GM19455 (cell line): Measurements from ENCODE around the gene PLEK.
A peak's percentile ranks its signal among the peaks of the same experiment; 100 is the strongest.
"Not testable (repeated sequence)": the region's sequence is repeated elsewhere in the genome, so short reads cannot be mapped to it uniquely, and the experiment has no call there.

ENCODE experiments used
- ATAC-seq: cut with Tn5 transposase; IDR thresholded peaks from one replicate; pipeline ENCODE4 v1.9.1; 2021; ENCODE audit not compliant: unreplicated experiment

PLEK gene

GRCh38 chr2:68352651-68353391 lies 12.3 kb upstream of the PLEK start:
- ATAC-seq = no peak

GRCh38 chr2:68356599-68357239 lies 8.4 kb upstream of the PLEK start:
- no peak for ATAC-seq

GRCh38 chr2:68357605-68358337 lies 7.3 kb upstream of the PLEK start:
- peak; percentile 54 for ATAC-seq

- no peak for ATAC-seq
These were observed 5.2 kb upstream of the PLEK start for GRCh38 chr2:68359889-68360288.

- peak; percentile 54 for ATAC-seq
These were observed 3.0 kb upstream of the PLEK start for GRCh38 chr2:68362069-68362468.

- no peak for ATAC-seq
These were observed 2.3 kb upstream of the PLEK start for GRCh38 chr2:68362749-68363148.

DNA sequence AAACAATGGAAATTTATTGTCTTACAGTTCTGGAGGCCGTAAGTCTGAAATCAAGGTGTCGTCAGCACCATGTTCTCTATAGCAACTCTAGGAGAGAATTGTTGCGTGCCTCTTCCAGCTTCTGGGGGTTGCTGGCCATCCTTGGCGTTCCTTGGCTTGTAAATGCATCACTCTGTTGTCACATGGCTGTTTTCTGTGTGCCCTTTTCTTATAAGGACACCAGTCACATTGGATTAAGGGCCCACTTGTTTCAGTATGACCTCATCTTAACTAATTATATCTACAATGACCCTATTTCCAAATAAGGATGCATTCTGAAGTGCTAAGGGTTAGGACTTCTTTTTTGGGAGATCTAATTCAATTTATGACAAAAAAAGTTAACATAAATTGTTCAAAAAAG lies 1.4 kb upstream of the PLEK start:
- ATAC-seq = no peak

DNA sequence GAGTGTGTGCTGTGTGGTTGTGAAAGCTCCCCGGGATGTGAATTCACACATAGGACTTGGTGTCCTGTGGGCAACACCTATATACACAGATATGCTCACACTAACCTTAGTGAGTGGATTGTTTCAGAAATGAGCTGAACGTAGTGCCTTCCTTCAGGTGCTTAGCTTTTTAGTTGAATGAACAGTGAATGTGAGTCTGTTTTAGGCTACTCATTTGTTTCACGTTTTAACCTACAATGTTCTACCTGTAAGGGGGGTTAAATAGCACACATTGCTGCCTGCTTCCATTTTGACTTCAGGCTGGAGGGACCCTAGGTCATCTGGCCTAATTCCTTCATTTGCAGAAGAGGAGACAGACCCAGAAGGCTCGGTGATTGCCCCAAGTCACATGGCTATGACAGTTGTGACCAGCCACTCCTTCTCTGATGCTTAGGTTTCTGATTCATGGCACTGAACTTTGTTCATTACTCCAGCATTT lies 1.0 kb downstream of the PLEK start:
- ATAC-seq = peak; percentile 34

- ATAC-seq = no peak
These were observed 3.0 kb downstream of the PLEK start for GRCh38 chr2:68367953-68368653.

DNA sequence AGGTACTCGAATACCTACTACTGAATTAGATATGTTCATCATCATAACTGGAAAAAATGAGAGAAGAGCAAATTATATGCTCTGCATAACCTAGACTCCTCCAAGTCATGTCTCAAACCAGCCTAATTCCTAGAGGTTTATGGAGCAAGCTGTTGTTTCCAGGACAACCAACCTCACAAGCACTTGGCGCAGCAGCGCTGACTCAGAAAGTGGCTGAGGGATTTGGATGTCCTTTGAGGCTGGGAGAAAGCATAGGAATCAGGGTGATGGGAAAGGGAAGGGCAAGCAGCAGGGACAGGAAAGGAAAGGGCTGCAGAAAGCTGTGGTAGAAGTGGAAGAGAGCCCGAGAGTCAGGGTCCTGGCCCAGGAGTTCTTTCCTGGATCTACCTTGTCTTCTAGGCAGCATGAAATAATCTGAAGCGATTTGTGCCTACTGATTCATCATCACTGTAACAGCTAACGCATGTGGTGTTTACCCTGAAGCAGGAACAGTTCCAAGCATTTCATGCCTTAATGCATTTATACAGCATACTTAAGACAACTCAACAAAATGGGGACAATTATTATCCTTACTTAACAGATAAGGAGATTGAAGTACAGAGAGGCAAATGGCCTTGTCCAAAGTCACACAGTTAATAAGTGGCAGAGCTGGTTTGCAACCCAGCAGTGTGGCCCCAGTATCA lies 3.7 kb downstream of the PLEK start:
- no peak for ATAC-seq

- ATAC-seq = no peak
These were observed 4.3 kb downstream of the PLEK start for GRCh38 chr2:68369337-68369734.

GRCh38 chr2:68371138-68371537 lies 6.1 kb downstream of the PLEK start:
- no peak for ATAC-seq

GRCh38 chr2:68371581-68371980 lies 6.5 kb downstream of the PLEK start:
- no peak for ATAC-seq

GRCh38 chr2:68372485-68372884 lies 7.4 kb downstream of the PLEK start:
- no peak for ATAC-seq

DNA sequence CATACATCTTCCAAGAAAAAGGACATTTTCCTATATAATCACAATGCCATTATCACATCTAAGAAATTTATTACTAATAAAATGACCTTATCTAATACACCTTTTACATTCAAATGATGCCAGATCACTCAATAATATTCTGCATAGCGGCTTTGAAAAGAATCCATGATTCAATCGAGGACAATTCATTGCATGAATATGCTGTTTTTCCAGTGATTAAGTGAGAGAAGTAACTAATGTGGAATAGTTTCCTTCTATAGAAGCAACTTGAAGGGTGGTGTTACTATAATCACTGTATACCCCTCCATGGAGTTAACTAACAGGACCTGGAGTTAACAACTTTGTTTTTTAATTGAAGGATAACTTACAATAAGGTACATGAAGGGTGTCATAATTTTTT lies 9.1 kb downstream of the PLEK start:
- ATAC-seq = no peak

- no peak for ATAC-seq
These were observed 10.5 kb downstream of the PLEK start for GRCh38 chr2:68375582-68375981.

DNA sequence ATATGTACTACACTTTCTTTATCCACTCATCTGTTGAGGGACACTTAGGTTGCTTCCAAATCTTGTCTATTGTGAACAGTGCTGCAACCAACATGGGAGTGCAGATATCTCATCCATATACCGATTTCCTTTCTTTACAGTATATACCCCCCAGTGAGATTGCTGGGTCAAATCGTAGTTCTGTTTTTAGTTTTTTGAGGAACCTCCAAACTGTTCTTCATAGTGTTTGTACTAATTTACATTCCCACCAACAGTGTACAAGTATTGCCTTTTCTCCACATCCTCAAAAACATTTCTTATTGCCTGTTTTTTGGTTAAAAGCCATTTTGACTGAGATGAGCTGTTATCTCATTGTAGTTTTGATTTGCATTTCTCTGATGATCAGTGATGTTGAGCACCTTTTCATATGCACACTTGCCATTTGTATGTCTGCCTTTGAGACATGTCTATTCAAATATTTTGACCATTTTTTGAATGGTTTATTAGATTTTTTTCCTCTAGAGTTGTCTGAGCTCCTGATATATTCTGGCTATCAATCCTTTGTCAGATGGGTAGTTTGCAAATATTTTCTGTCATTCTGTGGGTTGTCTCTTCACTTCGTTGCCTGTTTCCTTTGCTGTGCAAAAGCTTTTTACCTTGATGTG lies 12.2 kb downstream of the PLEK start:
- ATAC-seq = no peak

- not testable (repeated sequence) for ATAC-seq
These were observed 13.7 kb downstream of the PLEK start for GRCh38 chr2:68378779-68379178.

GRCh38 chr2:68379184-68379708 lies 14.2 kb downstream of the PLEK start:
- ATAC-seq = no peak

DNA sequence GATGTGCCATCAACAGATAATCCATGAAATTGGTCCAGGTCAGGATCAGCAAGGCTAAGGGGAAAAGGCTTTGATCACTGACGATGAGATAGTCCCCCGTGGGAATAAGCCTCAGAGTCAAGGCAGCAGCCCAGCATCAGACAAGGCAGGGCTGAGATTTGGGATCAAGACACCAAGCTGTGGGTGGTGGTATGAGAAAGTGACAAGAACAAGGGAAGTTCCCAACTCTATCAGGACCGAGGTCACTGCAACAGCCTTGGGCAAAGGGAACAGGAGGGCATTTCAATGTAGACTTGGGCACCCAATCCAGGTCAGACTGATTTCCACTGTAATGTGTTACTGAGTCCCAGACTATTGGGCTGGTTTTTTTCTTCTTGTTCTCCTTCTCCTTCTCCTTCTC lies 18.7 kb downstream of the PLEK start:
- ATAC-seq = no peak
